Measurements from ENCODE around the gene ROPN1B.

Gene ROPN1B

GRCh38 chr3:126004692-126005091, 35.7 kb downstream of the ROPN1B start:
- DNase-seq (ENCODE audit: low read depth in 2 of 2), result no peak

- DNase-seq (ENCODE audit: low read depth in 2 of 2), result no peak
These were observed 37.0 kb downstream of the ROPN1B start for GRCh38 chr3:126005951-126006350.

- DNase-seq (ENCODE audit: low read depth in 2 of 2), result no peak
These were observed 39.2 kb downstream of the ROPN1B start for GRCh38 chr3:126008219-126008618.

GRCh38 chr3:126009181-126009580, 40.2 kb downstream of the ROPN1B start:
- no peak for DNase-seq (ENCODE audit: low read depth in 2 of 2)

- no peak for DNase-seq (ENCODE audit: low read depth in 2 of 2)
These were observed 44.8 kb downstream of the ROPN1B start for GRCh38 chr3:126013751-126014156.

GRCh38 chr3:126014252-126014651, 45.3 kb downstream of the ROPN1B start:
- DNase-seq (ENCODE audit: low read depth in 2 of 2), result no peak

GRCh38 chr3:126015075-126015474, 46.1 kb downstream of the ROPN1B start:
- DNase-seq (ENCODE audit: low read depth in 2 of 2), result no peak

- no peak for DNase-seq (ENCODE audit: low read depth in 2 of 2)
These were observed 47.6 kb downstream of the ROPN1B start for GRCh38 chr3:126016616-126017015.

- DNase-seq (ENCODE audit: low read depth in 2 of 2), result no peak
These were observed 48.4 kb downstream of the ROPN1B start for GRCh38 chr3:126017362-126017761.

GRCh38 chr3:126018545-126018944, 49.6 kb downstream of the ROPN1B start:
- DNase-seq (ENCODE audit: low read depth in 2 of 2), result no peak

- DNase-seq (ENCODE audit: low read depth in 2 of 2), result no peak
These were observed 50.0 kb downstream of the ROPN1B start for GRCh38 chr3:126018995-126019394.

GRCh38 chr3:126019683-126020082, 50.7 kb downstream of the ROPN1B start:
- DNase-seq (ENCODE audit: low read depth in 2 of 2), result no peak

- no peak for DNase-seq (ENCODE audit: low read depth in 2 of 2)
These were observed 52.2 kb downstream of the ROPN1B start for GRCh38 chr3:126021224-126021623.

- DNase-seq (ENCODE audit: low read depth in 2 of 2), result no peak
These were observed 52.7 kb downstream of the ROPN1B start for GRCh38 chr3:126021702-126022101.

- DNase-seq (ENCODE audit: low read depth in 2 of 2), result no peak
These were observed 53.9 kb downstream of the ROPN1B start for GRCh38 chr3:126022741-126023359.

GRCh38 chr3:126023390-126023789, 54.4 kb downstream of the ROPN1B start:
- no peak for DNase-seq (ENCODE audit: low read depth in 2 of 2)

GRCh38 chr3:126024049-126024854, 55.3 kb downstream of the ROPN1B start:
- no peak for DNase-seq (ENCODE audit: low read depth in 2 of 2)

- no peak for DNase-seq (ENCODE audit: low read depth in 2 of 2)
These were observed 56.2 kb downstream of the ROPN1B start for GRCh38 chr3:126025116-126025729.

GRCh38 chr3:126025862-126026261, 56.9 kb downstream of the ROPN1B start:
- no peak for DNase-seq (ENCODE audit: low read depth in 2 of 2)

- DNase-seq (ENCODE audit: low read depth in 2 of 2), result no peak
These were observed 57.3 kb downstream of the ROPN1B start for GRCh38 chr3:126026277-126026751.

- no peak for DNase-seq (ENCODE audit: low read depth in 2 of 2)
These were observed 57.8 kb downstream of the ROPN1B start for GRCh38 chr3:126026761-126027160.

- DNase-seq (ENCODE audit: low read depth in 2 of 2), result no peak
These were observed 59.1 kb downstream of the ROPN1B start for GRCh38 chr3:126028096-126028495.

- no peak for DNase-seq (ENCODE audit: low read depth in 2 of 2)
These were observed 60.3 kb downstream of the ROPN1B start for GRCh38 chr3:126029241-126029640.

Measured in stimulated activated CD4-positive, alpha-beta T cell treated with anti-CD3 and anti-CD28 coated beads, Interleukin-1b, Interleukin-23, amount 100 ng/mL, for 4 hours (primary cell).